Measurements from ENCODE around the gene ALKBH7.

DNA sequence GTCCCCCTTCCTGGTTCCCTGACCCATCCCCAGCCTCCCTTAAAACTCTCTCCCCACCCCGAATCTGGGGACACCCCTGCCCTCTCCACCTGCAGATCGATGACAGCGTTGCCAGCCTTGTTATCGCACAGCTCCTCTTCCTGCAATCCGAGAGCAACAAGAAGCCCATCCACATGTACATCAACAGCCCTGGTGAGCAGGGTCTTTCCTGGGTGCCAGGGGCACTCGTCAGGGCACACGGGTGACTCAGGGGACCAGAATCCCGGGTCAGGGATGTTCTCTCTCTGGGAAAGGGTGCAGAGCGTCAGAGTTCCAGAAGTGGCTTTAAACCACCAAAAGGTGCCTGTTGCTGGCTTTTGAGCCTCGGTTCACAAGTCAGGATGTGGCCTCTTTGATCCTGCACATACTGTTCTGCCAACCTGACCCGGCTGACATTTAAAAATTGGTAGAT lies 10.2 kb upstream of the ALKBH7 start:
- TF ChIP-seq EZH2 (IDR thresholded peaks at IDR 0.05) (no peak), POLR2AphosphoS5 (IDR thresholded peaks at IDR 0.05; ENCODE audit: borderline replicate concordance, low read depth, low read length) (no peak)
